HG03045 (cell line): ENCODE measurements around the gene TCF12.

Experiments used
- ATAC-seq: cut with Tn5 transposase; IDR thresholded peaks from one replicate; pipeline ENCODE4 v1.9.1; 2021; ENCODE audit warnings: mild to moderate bottlenecking, moderate library complexity; ENCODE audit not compliant: unreplicated experiment

Gene TCF12

GRCh38 chr15:57309856-57310760 lies 391.7 kb downstream of the TCF12 start:
- ATAC-seq: no peak

DNA sequence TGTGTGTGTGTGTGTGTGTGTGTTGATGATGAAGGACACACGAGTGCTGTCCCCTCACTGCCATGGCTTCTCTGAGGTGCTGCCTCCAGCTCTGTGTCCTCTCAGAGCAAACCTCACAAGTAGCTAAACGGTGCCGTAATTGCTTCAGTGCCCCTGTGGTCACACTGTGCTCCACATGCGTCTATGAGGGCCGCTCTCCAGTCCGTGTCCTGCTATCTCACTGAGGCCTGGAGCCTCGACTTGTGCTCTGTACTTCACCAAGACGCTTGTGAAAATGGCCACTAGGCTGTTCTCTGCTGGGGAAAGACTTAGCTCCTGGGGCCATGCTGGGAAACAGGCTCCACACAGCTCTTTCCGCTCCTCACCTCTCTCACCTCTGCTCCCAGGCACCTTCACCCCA lies 392.4 kb downstream of the TCF12 start:
- ATAC-seq: no peak

DNA sequence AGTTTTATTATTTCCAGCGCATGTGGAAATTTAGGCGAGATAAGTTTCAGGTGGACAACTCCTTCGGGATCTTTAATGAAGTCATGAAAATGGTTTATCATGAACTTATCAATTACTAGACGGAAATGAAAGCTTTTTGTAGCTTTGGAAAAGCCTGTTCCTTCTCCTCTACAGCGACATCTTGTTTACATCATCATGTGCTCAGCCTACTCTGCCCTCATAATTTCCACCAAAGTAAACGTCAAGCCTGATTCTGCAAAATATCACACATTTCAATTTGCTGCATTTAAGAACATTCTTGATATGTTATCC lies 393.5 kb downstream of the TCF12 start:
- ATAC-seq: no peak

DNA sequence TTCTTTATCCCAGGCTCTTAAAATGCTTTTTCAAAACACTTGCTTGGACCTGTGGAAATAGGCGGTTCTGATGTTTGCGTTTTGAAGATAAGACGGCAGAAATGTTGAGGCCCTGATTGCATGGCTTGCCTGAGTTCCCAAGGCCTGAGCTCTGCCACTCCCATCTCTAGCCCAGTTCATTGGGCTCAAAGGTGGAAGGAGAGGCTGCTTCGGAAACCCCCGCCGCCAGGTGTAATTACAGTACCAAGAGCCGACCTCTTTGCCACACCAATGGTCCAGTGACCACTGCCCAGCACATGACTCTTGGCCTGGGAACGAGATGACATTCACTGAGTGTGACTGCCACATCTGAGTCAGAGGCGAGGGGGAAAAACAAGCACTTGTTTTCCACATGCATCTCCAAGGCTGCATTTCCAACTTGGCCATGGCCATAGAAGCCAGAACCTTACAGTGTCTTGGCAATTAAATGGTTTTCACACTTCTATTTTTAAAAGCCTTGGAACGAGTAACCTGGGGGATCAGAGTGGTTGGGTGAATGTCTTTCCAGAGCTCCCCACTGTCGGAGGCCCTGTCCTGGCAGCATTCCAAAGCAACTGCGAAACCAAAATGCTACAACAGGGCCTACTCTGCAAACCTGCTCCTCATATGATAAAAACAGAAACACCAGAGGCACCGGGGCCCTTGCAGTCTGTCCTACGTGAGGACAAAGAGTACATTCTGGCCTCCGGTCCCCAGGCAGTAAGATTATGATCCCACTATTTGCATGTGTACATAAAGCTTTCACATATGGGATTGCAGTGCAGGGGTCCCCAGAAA lies 394.1 kb downstream of the TCF12 start:
- ATAC-seq: no peak

DNA sequence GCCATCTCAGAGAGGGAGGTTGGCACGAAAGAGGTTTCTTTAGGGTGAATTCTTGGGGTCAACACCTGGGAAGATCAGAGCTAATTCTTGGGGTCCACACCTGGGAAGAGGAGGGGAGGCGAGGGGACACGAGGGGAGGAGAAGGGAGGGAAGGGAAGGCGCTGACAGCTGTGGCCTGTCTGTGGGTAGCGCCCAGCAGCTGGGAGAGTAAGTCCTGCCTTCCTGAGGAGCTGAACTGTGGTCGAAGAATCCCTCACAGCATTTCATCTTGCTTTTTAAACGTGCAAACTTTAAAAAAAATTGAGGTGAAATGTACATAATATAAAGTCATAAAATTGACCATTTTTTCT lies 394.7 kb downstream of the TCF12 start:
- no peak for ATAC-seq

DNA sequence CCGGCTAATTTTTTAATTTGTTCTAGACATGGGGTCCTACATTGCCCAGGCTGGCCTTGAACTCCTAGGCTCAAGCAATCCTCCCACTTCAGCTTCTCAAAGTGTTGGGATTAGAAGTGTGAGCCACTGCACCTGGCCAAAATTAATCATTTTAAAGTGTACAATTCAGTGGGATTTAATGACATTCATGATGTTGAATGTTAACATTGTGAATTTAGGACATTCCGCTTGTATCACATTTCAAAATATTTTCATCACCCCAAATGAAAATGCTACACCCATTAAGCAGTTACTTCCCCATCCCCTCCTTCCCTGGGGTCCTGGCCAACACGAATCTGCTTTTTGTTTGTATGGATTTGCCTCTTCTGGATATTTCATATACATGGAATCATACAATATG lies 395.8 kb downstream of the TCF12 start:
- no peak for ATAC-seq

DNA sequence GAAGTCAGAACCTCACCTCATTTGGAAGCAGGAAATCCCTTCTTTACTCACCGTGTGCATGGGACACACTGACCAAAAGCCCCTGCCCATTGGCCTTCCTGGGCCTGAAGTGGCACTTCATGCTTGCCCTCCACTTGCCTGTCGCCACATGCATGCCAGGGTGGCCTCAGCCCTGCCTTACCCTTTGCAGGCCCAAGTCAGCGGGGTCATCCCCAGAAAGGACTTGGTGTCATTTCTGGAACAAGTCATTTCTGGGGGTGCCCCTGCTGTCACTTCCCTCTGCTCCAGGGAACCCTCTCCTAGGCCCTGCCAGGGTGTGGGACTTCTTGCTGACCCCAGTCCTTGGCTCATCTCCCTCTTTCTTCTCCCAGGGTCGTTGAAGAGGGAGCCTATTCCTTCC lies 398.0 kb downstream of the TCF12 start:
- ATAC-seq: no peak

DNA sequence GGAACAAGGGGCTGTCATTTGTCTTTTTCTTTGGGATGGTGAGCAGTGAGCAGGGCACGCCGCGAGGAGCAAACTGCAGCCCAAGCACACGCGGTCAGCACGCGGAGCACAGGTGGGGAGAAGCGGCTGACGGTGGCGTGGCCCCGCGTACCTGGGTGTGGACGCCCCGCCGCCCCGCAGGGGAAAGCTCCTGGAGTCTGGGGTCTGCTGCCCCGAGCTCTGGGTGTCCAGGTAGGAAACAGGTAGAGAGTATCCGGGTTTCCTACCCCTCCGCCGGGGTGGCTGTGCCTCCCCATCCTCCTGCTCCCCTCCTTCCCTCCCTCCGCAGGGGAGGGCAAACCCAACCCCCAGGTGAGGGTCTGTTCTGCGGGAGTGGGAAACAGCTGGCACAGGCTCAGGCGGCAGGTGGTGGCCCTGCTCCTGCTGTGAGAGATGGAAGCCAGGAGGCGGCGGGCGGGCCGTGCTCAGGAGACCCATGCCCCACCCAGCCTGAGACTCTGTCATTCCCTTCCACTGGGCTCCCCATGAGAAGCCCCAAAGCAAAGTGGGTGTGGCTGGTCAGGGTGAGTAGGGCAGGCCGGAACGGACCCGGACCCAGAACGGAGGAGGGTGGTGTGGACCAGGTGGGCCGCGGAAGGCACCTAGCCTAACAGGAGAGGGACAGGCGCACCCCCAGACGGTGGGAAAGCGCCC lies 400.9 kb downstream of the TCF12 start:
- no peak for ATAC-seq

- no peak for ATAC-seq
Measured at GRCh38 chr15:57319919-57320560, 401.6 kb downstream of the TCF12 start.

GRCh38 chr15:57320631-57321220 lies 402.3 kb downstream of the TCF12 start:
- ATAC-seq: no peak

DNA sequence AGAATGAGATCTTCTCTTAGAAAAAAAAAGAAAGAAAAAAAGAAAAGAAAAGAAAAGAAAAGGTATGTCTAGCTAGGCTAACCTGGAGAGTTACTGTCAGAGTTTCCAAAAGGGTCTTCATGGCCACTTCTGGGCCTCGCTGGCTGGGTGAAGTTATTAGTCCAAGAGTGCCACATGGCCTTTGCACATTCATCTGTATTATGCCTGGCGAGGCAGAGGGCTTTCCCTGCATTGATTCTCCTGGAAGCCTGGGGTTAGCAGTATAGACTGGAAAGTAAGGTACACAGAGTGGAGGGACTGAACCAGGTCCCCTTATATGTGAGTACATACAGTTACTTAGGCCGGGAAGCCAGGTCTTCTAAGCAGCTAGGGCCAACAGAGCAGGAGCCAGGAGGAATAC lies 403.0 kb downstream of the TCF12 start:
- ATAC-seq: no peak

GRCh38 chr15:57321973-57322601 lies 403.6 kb downstream of the TCF12 start:
- ATAC-seq: no peak

- ATAC-seq: no peak
Measured at GRCh38 chr15:57322602-57323250, 404.3 kb downstream of the TCF12 start.

GRCh38 chr15:57323299-57323805 lies 404.9 kb downstream of the TCF12 start:
- ATAC-seq: no peak

- no peak for ATAC-seq
Measured at GRCh38 chr15:57323806-57324589, 405.6 kb downstream of the TCF12 start.

GRCh38 chr15:57324590-57324890 lies 406.1 kb downstream of the TCF12 start:
- no peak for ATAC-seq

DNA sequence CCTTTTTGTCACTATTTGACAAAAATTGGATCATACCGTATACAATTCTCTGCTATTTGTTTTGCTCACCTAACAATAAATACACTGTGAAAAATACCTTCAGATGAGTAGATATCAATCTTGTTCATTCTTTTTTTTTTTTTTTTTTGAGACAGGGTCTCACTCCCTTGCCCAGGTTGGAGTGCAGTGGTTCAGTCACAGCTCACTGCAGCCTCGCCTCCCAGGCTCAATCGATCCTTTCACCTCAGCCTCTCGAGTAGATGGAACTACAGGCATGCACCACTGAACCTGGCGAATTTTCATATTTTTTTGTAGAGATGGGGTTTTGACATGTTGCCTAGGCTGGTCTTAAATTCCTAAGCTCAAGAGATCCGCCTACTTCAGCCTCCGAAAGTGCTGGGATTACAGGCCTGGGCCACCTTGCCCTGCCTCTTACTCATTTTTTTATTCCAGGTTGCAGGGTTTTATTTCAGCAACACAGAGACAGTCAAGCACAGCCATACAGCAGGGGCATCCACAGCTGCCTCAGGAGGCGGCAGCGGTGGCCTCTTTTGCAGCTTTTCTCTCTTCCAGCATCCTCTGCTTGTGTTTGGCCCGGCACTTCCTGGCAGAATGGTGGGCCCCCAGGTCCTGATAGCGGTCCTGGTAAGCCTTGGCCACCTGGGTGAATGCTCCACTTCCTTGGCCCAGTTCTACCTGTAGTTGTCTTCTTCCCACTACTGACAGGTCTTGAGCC lies 406.7 kb downstream of the TCF12 start:
- no peak for ATAC-seq

DNA sequence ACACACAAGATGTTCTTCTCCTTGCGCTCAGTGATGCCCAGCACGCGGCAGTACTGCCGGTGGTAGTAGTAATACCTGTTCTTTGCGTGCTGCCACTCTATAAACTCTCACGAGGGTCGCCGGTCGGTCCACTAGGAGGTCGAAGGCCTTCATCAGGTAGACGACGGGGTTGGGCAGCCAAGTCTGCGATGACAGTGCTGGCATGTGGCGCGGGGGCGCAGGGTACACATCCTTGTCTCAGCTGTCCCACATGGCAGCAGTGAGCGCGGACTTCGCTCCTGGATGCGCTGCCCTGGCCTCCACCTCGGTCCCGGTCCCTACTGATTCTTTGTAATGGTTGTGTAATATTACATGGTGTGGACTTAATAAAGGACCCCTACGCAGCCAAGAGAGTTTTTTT lies 407.8 kb downstream of the TCF12 start:
- no peak for ATAC-seq
